GM23338 (cell line): ENCODE data around the gene ALDH3B1. TPM values are rescaled to one million over a fixed set of nuclear protein-coding genes. Genes with fewer than 3 reads are reported as not detected.

ENCODE experiments used
- ATAC-seq: fragments of 200-7000 bp; cut with Tn5 transposase; 3 replicates; pipeline ENCODE4 v1.9.1; 2020
- DNase-seq: peaks from one replicate; pipeline ENCODE4 v3.0.0-alpha.2; 2015; ENCODE audit warnings: low spot score
- H2AFZ ChIP-seq: fragments of 200-600 bp; sonication (generic); 2 replicates; pipeline ENCODE4 v1.8.0; 2016; ENCODE audit warnings: antibody characterized with exemption, mild to moderate bottlenecking, moderate library complexity
- H3F3A ChIP-seq: fragments of 200-600 bp; sonication (generic); replicated peaks from 2 replicates; pipeline ENCODE4 v1.8.0; 2017; ENCODE audit warnings: antibody characterized with exemption, mixed run types, low read depth
- H3K27ac ChIP-seq: fragments of 200-600 bp; sonication (generic); 2 replicates; pipeline ENCODE4 v1.6.1; 2016; ENCODE audit warnings: low read depth
- H3K27me3 ChIP-seq: fragments of 200-600 bp; sonication (generic); 2 replicates; pipeline ENCODE4 v1.8.0; 2016; ENCODE audit warnings: mild to moderate bottlenecking, mixed run types, moderate library complexity; ENCODE audit not compliant: insufficient read depth
- H3K36me3 ChIP-seq: fragments of 200-600 bp; sonication (generic); 2 replicates; pipeline ENCODE4 v1.8.0; 2016; ENCODE audit warnings: mild to moderate bottlenecking; ENCODE audit not compliant: insufficient read depth
- H3K4me1 ChIP-seq: fragments of 200-600 bp; sonication (generic); 2 replicates; pipeline ENCODE4 v1.8.0; 2016; ENCODE audit warnings: mild to moderate bottlenecking, moderate library complexity; ENCODE audit not compliant: insufficient read depth
- H3K4me2 ChIP-seq: fragments of 200-600 bp; sonication (generic); 2 replicates; pipeline ENCODE4 v1.7.1; 2017; ENCODE audit warnings: mixed run types
- H3K4me3 ChIP-seq: fragments of 200-600 bp; sonication (generic); 2 replicates; pipeline ENCODE4 v1.6.1; 2016; ENCODE audit warnings: mixed run types
- H3K79me2 ChIP-seq: fragments of 200-600 bp; sonication (generic); replicated peaks from 2 replicates; pipeline ENCODE4 v1.8.0; 2017; ENCODE audit warnings: mild to moderate bottlenecking; ENCODE audit not compliant: insufficient read depth
- H3K9me2 ChIP-seq: fragments of 200-600 bp; sonication (generic); 2 replicates; pipeline ENCODE4 v1.8.0; 2017; ENCODE audit not compliant: insufficient read depth
- H4K20me1 ChIP-seq: fragments of 200-600 bp; sonication (generic); replicated peaks from 2 replicates; pipeline ENCODE4 v1.8.0; 2017; ENCODE audit warnings: mild to moderate bottlenecking; ENCODE audit not compliant: insufficient read depth
- H3K27ac Mint-ChIP-seq: 2 replicates; pipeline ENCODE4 v1.8.0; 2020; ENCODE audit warnings: inconsistent platforms, mild to moderate bottlenecking, moderate library complexity, mixed read lengths
- H3K27me3 Mint-ChIP-seq: 3 replicates; pipeline ENCODE4 v1.8.0; 2022; ENCODE audit warnings: low read depth, mild to moderate bottlenecking, moderate library complexity, mixed read lengths, inconsistent platforms; ENCODE audit not compliant: insufficient read depth, poor library complexity
- H3K36me3 Mint-ChIP-seq: 3 replicates; pipeline ENCODE4 v1.8.0; 2021; ENCODE audit warnings: low read depth, mild to moderate bottlenecking, inconsistent platforms, moderate library complexity, mixed read lengths
- H3K4me1 Mint-ChIP-seq: 3 replicates; pipeline ENCODE4 v1.8.0; 2020; ENCODE audit warnings: mild to moderate bottlenecking, inconsistent platforms, mixed read lengths
- H3K4me3 Mint-ChIP-seq: 3 replicates; pipeline ENCODE4 v1.8.0; 2021; ENCODE audit warnings: moderate library complexity, mild to moderate bottlenecking, inconsistent platforms, mixed read lengths
- H3K9me3 Mint-ChIP-seq: 3 replicates; pipeline ENCODE4 v1.8.0; 2020; ENCODE audit warnings: moderate library complexity, mild to moderate bottlenecking, inconsistent platforms, mixed read lengths
- POLR2AphosphoS5 ChIP-seq: IDR thresholded peaks from 2 replicates; pipeline ENCODE4 v1.6.1; 2016; ENCODE audit warnings: antibody characterized with exemption, low read depth
- ZNF114 ChIP-seq: fragments of 250-450 bp; sonication (Bioruptor Pico); IDR thresholded peaks from 2 replicates; pipeline ENCODE4 v1.5.0; 2020; ENCODE audit warnings: mild to moderate bottlenecking, moderate library complexity
- ZNF462 ChIP-seq: fragments of 250-450 bp; sonication (Bioruptor Pico); IDR thresholded peaks from 2 replicates; pipeline ENCODE4 v1.5.0; 2020; ENCODE audit warnings: mild to moderate bottlenecking, moderate library complexity
- polyA plus RNA-seq: library from polyadenylated mRNA; unstranded; fragments of >200 nt; fragmentation: Nextera tagmentation; extraction: Ambion mirVana; gene quantifications from 2 replicates; pipeline ENCODE4 v1.2.1, GENCODE V29; 2016
- total RNA-seq: library from RNA; depleted of rRNA; stranded (reverse); fragments of >200 nt; shearing (Covaris generic); gene quantifications from 2 replicates; pipeline ENCODE4 v1.2.3, GENCODE V29; 2014
- TF ChIP-seq, protein P1 (sequence below), 2 experiments: fragments of 200-600 bp in 1 of 2; sonication (generic) in 1 of 2; conservative IDR thresholded peaks; 2 replicates each; pipeline versions ENCODE4 v1.5.1 to v1.6.1; 2016 to 2017; ENCODE audit warnings: antibody characterized with exemption in 2 of 2, low read depth in 2 of 2, mild to moderate bottlenecking in 2 of 2, moderate library complexity in 1 of 2

Gene ALDH3B1
- total and polyA plus RNA-seq, 2 experiments from 2014 or later: 0.52 TPM; not detected in 1

DNA sequence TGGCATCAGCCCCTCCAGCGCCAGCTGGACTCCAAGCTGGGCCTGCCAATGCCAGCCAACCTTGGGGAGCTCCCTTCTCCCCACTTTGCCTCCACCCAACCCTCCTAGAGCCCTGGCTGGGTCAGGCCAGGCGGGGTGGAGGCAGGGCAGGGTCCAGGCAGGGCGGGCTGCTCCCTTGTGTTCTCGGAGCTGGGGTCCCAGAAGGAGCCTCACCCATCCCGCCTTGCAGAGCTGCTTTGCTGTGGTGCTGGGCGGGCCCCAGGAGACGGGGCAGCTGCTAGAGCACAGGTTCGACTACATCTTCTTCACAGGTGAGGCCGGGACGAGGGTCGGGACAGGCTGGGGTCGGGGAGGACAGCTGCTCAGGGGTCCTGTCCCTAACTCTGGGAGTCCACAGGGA, 9.4 kb downstream of the ALDH3B1 start (continued):
- TF ChIP-seq, protein P1, sequence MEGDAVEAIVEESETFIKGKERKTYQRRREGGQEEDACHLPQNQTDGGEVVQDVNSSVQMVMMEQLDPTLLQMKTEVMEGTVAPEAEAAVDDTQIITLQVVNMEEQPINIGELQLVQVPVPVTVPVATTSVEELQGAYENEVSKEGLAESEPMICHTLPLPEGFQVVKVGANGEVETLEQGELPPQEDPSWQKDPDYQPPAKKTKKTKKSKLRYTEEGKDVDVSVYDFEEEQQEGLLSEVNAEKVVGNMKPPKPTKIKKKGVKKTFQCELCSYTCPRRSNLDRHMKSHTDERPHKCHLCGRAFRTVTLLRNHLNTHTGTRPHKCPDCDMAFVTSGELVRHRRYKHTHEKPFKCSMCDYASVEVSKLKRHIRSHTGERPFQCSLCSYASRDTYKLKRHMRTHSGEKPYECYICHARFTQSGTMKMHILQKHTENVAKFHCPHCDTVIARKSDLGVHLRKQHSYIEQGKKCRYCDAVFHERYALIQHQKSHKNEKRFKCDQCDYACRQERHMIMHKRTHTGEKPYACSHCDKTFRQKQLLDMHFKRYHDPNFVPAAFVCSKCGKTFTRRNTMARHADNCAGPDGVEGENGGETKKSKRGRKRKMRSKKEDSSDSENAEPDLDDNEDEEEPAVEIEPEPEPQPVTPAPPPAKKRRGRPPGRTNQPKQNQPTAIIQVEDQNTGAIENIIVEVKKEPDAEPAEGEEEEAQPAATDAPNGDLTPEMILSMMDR (conservative IDR thresholded peaks at IDR 0.05; ENCODE audit: low read depth in 2 of 2): no peak
- TF ChIP-seq ZNF114 (CRISPR knock-in tag) (no peak), POLR2AphosphoS5 (no peak)

DNA sequence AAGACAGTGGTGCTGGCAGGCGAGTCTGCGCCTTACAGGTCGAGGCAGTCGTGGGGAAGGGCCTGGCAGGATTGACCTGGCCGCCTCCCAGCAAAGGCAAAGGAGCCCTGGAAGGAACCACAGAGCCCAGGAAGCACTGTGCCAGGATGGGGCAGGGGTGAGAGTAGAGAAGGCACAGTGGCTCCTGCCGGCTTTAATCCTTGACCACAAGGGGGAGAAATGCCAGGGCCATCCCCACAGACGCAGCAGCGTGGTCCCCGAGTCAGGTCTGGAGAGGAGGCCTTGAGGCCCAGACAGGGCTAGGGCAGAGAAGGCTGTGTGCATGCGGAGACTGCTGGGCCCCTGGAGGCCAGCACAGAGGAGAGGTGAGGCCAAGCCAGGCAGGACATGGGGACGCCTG, 10.4 kb downstream of the ALDH3B1 start:
- Histone ChIP-seq H3K27ac (no peak overlapping the region), H3K9me2 (no peaks in the 10 kb centered on the region), H3F3A (no peaks in the 10 kb centered on the region), H3K79me2 (no peaks in the 10 kb centered on the region), H3K4me2 (no peak overlapping the region), H4K20me1 (no peaks in the 10 kb centered on the region), H2AFZ (peak overlapping the region; percentile 18; the same call in 1 of the 2 replicates), H3K4me1 (no peaks in the 10 kb centered on the region), H3K27me3 (no peaks in the 10 kb centered on the region), H3K36me3 (no peaks in the 10 kb centered on the region), H3K4me3 (no peak overlapping the region)
- Mint-ChIP-seq H3K9me3 (no peaks in the 10 kb centered on the region), H3K4me1 (peaks cover 11% of the 10 kb centered on the region), H3K36me3 (no peaks in the 10 kb centered on the region; the same call in 2 of the 3 replicates), H3K4me3 (no peak overlapping the region), H3K27me3 (peaks cover 14% of the 10 kb centered on the region), H3K27ac (no peak overlapping the region)
- peak; percentile 87 for ATAC-seq
- TF ChIP-seq, protein P1 (conservative IDR thresholded peaks at IDR 0.05; ENCODE audit: low read depth in 2 of 2): peak; percentile 48 to 81
- TF ChIP-seq ZNF462: no peak
- peak; percentile 81 for DNase-seq
